Upper lobe of left lung (tissue), 4 donors: ENCODE measurements around the gene SPX.

ENCODE experiments used
- CTCF ChIP-seq, 6 experiments: fragments of 450-650 bp in 4 of 6; fragments of 200-600 bp in 2 of 6; sonication (generic) in 2 of 6; IDR thresholded peaks; one replicate each; pipeline ENCODE4 v1.5.1; 2016 to 2019; ENCODE audit warnings: antibody characterized with exemption in 6 of 6
- POLR2AphosphoS5 ChIP-seq, 2 donors: sonication (generic); formaldehyde crosslinking; IDR thresholded peaks; one replicate each; pipeline ENCODE4 v1.5.1; 2017; ENCODE audit warnings: antibody characterized with exemption in 2 of 2

GRCh38 chr12:21527451-21528180, 1.5 kb downstream of the SPX start:
- TF ChIP-seq CTCF (IDR thresholded peaks at IDR 0.05) (no peak), POLR2AphosphoS5 (IDR thresholded peaks at IDR 0.05) (no peak)
